ENCODE data around the gene DNAJC3. TPM values are rescaled to one million over a fixed set of nuclear protein-coding genes. Genes with fewer than 3 reads are reported as not detected.

DNAJC3 gene
- total and polyA plus RNA-seq, 4 donors = 32.0 to 121 (median 37.1) TPM

DNA sequence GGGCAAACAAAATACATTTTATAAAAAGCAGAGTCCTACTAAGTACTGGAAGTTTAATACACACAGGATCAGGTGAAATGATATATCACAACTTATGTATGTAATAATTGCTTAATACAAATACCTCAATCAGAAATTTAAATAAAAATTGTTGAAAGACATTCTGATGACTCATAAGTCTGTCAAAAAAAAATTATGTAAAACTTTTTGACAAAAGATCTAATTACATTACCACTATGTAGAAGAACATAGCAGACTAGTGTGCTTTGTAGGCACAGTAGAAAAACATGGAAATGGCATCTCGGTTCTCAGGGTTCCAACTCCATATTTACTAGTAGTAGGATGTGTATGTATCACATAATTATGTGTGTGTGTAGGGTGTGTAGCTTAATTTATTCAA is 156.2 kb downstream of the DNAJC3 start (continued):
- no peak for TF ChIP-seq TAF1 (conservative IDR thresholded peaks at IDR 0.05)
- TF ChIP-seq CTCF (IDR thresholded peaks at IDR 0.05; ENCODE audit: low read depth, low read length, missing input control) = no peak
- no peak for TF ChIP-seq YY1 (IDR thresholded peaks at IDR 0.05)
- TF ChIP-seq HNF4G (IDR thresholded peaks at IDR 0.05) = no peak

- no peak for DNase-seq (ENCODE audit: low spot score)
- 16% methylated on average over 1 of the region's 1 CpG for WGBS
- H3K27ac ChIP-seq (ENCODE audit: low read depth in 1 of 2, low read length in 2 of 2) = no peak overlapping the region
Measured at GRCh38 chr13:95833719-95834118, 156.8 kb downstream of the DNAJC3 start.

More at GRCh38 chr13:95833719-95834118, 156.8 kb downstream of the DNAJC3 start:
- peaks cover 0 to 6% (median 3%) of the 10 kb centered on the region in 4 donors for H3K9me3 ChIP-seq (ENCODE audit: control insufficient read depth in 4 of 4, low read length in 3 of 4)
- H3K36me3 ChIP-seq (ENCODE audit: control insufficient read depth in 4 of 4, insufficient read depth in 3 of 4, low read depth in 1 of 4, low read length in 3 of 4) = peaks cover 0 to 3% (median 0%) of the 10 kb centered on the region in 4 donors
- TF ChIP-seq FOXA2 (IDR thresholded peaks at IDR 0.05) (no peak), RAD21 (IDR thresholded peaks at IDR 0.05) (no peak), RXRA (IDR thresholded peaks at IDR 0.05) (no peak), SP1 (IDR thresholded peaks at IDR 0.05) (no peak), NR2F2 (IDR thresholded peaks at IDR 0.05) (no peak), TAF1 (conservative IDR thresholded peaks at IDR 0.05) (no peak), HNF4A (conservative IDR thresholded peaks at IDR 0.05) (no peak), CTCF (IDR thresholded peaks at IDR 0.05; ENCODE audit: low read depth, low read length, missing input control) (no peak), JUND (IDR thresholded peaks at IDR 0.05) (no peak), ZBTB33 (IDR thresholded peaks at IDR 0.05) (no peak), GABPA (IDR thresholded peaks at IDR 0.05 in 1 of 2, conservative IDR thresholded peaks at IDR 0.05 in 1 of 2) (no peak), YY1 (IDR thresholded peaks at IDR 0.05) (no peak)
- TF ChIP-seq, protein P1, sequence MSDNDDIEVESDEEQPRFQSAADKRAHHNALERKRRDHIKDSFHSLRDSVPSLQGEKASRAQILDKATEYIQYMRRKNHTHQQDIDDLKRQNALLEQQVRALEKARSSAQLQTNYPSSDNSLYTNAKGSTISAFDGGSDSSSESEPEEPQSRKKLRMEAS (IDR thresholded peaks at IDR 0.05) = no peak
- TF ChIP-seq, protein P2, sequence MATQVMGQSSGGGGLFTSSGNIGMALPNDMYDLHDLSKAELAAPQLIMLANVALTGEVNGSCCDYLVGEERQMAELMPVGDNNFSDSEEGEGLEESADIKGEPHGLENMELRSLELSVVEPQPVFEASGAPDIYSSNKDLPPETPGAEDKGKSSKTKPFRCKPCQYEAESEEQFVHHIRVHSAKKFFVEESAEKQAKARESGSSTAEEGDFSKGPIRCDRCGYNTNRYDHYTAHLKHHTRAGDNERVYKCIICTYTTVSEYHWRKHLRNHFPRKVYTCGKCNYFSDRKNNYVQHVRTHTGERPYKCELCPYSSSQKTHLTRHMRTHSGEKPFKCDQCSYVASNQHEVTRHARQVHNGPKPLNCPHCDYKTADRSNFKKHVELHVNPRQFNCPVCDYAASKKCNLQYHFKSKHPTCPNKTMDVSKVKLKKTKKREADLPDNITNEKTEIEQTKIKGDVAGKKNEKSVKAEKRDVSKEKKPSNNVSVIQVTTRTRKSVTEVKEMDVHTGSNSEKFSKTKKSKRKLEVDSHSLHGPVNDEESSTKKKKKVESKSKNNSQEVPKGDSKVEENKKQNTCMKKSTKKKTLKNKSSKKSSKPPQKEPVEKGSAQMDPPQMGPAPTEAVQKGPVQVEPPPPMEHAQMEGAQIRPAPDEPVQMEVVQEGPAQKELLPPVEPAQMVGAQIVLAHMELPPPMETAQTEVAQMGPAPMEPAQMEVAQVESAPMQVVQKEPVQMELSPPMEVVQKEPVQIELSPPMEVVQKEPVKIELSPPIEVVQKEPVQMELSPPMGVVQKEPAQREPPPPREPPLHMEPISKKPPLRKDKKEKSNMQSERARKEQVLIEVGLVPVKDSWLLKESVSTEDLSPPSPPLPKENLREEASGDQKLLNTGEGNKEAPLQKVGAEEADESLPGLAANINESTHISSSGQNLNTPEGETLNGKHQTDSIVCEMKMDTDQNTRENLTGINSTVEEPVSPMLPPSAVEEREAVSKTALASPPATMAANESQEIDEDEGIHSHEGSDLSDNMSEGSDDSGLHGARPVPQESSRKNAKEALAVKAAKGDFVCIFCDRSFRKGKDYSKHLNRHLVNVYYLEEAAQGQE (IDR thresholded peaks at IDR 0.05) = no peak
- TF ChIP-seq, protein P3, sequence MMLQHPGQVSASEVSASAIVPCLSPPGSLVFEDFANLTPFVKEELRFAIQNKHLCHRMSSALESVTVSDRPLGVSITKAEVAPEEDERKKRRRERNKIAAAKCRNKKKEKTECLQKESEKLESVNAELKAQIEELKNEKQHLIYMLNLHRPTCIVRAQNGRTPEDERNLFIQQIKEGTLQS (IDR thresholded peaks at IDR 0.05) = no peak
- no peak overlapping the region for H3K9ac ChIP-seq (ENCODE audit: low read depth in 1 of 2, low read length in 2 of 2)
- H3K27me3 ChIP-seq (ENCODE audit: control insufficient read depth in 4 of 4, insufficient read depth in 4 of 4, low read length in 3 of 4) = no peaks in the 10 kb centered on the region
- peaks cover 0 to 4% (median 0%) of the 10 kb centered on the region in 4 donors for H3K4me1 ChIP-seq (ENCODE audit: control insufficient read depth in 4 of 4, insufficient read depth in 4 of 4, low read length in 3 of 4)
- H3K4me3 ChIP-seq (ENCODE audit: low read depth in 1 of 3, low read length in 3 of 3) = no peak overlapping the region

All from liver (tissue), 9 donors.